ENCODE data around the gene LCN15.

LCN15 gene

GRCh38 chr9:136748666-136749611 lies 15.4 kb downstream of the LCN15 start:
- Histone ChIP-seq H3K27ac (peak overlapping the region in 1 of 2 donors; percentile 25), H3K4me3 (no peak overlapping the region)
- DNase-seq (ENCODE audit: low spot score): no peak
- TF ChIP-seq CTCF (IDR thresholded peaks at IDR 0.05): no peak

- no peak within 1 kb of the TSS for H3K4me3 ChIP-seq
- no peak for TF ChIP-seq CTCF (IDR thresholded peaks at IDR 0.05)
- H3K27ac ChIP-seq: peak within 1 kb of the TSS in 1 of 2 donors; percentile 25
- no peak for DNase-seq (ENCODE audit: low spot score)
These were observed 16.1 kb downstream of the LCN15 start, which contains the start of gene LCN6 for GRCh38 chr9:136748201-136748600. LCN6 (minus strand) TSS chr9:136748525; CDS start chr9:136748483, 42 bp downstream.

GRCh38 chr9:136747161-136748060 lies 16.9 kb downstream of the LCN15 start:
- no peak overlapping the region for H3K4me3 ChIP-seq
- H3K27ac ChIP-seq: no peak overlapping the region
- no peak for TF ChIP-seq CTCF (IDR thresholded peaks at IDR 0.05)
- DNase-seq (ENCODE audit: low spot score): no peak

- no peak for TF ChIP-seq CTCF (IDR thresholded peaks at IDR 0.05)
- DNase-seq (ENCODE audit: low spot score): no peak
- Histone ChIP-seq H3K27ac (no peak overlapping the region), H3K4me3 (no peak overlapping the region)
These were observed 17.7 kb downstream of the LCN15 start for GRCh38 chr9:136746621-136747020.

GRCh38 chr9:136746155-136746490 lies 18.2 kb downstream of the LCN15 start:
- H3K4me3 ChIP-seq: no peak overlapping the region
- H3K27ac ChIP-seq: no peak overlapping the region
- no peak for DNase-seq (ENCODE audit: low spot score)
- no peak for TF ChIP-seq CTCF (IDR thresholded peaks at IDR 0.05)

- DNase-seq (ENCODE audit: low spot score): no peak
- Histone ChIP-seq H3K27ac (peak overlapping the region in 1 of 2 donors; percentile 13), H3K4me3 (peak overlapping the region; percentile 14)
- no peak for TF ChIP-seq CTCF (IDR thresholded peaks at IDR 0.05)
These were observed 18.7 kb downstream of the LCN15 start for GRCh38 chr9:136745389-136746154.

All from coronary artery (tissue), 2 donors.